CD4-positive, alpha-beta T cell treated with Interleukin-6 at 100 ng/mL for 8 hours (primary cell): Measurements from ENCODE around the gene TNPO2.
A peak's percentile ranks its signal among the peaks of the same experiment; 100 is the strongest.
"Not testable (repeated sequence)": the region's sequence is repeated elsewhere in the genome, so short reads cannot be mapped to it uniquely, and the experiment has no call there.

Source experiments
- DNase-seq: peaks from one replicate; pipeline ENCODE4 v3.0.0-alpha.2; 2020; ENCODE audit warnings: mixed read lengths, low spot score

The TNPO2 gene

DNA sequence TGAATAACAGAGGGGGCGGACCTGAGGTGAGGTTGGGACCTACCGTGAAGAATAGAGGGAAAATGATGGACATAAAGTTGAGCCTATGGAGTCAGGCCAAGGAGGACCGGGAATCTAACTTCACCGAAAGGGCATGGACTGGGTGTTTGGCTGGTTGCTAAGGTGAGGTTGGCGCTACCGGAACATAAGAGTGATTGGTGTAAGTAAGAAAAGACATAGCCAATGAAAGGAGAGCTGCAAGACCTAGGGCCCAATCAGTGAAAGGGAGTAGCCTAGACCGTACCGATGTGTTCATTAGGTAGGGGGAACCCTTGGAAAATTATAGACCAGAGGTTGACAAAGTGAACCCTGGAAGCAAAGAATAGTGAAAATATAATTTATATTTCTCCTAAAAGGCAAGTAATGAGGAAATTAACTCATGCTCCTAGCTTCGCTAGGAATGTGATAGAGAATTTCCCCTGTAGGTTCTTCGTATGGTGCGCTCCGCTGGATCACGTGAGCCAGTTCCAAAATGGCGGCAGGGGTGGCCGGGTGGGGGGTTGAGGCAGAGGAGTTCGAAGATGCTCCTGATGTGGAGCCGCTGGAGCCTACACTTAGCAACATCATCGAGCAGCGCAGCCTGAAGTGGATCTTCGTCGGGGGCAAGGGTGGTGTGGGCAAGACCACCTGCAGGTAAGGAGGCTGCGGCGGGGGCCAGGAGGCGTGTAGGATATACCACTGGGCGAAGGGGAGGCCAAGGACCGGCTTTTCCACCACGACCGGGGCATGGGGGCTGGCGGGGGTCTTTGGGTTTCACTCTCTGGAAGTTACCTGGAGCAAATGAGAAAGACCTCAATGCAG lies 13.5 kb upstream of the TNPO2 start, which contains the start of gene GET3:
Gene GET3, plus strand, starts transcription at position 503 of the 840 bp plus-strand sequence. Its CDS starts 9 bp downstream, at position 512.
- peak; percentile 84 for DNase-seq

DNA sequence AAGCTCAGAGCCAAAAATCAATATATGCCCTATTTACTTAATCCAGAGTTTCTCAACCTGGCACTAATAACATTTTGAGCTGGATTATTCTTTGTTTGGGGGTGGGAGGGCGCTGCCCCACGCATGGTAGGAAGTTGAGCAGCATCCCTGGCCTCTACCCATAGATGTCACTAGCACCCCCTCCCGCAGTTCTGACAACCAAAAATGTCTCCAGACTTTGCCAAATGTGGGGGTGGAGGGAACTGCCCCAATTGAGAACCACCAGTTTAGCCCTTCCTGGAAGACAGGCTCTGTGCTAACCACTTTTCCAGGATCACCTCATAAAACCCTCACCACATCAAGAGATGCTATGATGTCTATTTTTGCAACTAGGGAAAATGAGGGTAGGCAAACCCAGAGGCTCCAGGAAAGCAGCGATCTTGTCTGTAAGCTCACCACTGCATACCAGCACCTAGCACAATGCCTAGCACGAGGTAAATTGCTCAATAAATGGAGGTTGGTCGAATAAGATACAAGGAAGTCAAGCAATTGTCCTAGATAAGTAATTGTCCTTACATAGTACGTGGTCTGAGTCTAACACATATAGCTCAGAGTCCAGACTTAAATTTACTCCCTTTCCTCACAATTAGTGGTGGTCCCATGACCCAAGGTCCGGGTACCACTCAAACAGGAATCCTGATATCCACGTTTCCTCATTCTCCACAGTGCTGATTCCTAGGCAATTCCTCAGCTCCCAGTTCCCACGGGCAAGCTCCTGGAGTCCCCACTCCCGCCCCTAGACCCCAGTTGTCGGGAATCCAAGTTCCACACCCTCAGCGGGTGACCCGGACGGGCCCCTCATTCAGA lies 9.9 kb upstream of the TNPO2 start:
- no peak for DNase-seq

DNA sequence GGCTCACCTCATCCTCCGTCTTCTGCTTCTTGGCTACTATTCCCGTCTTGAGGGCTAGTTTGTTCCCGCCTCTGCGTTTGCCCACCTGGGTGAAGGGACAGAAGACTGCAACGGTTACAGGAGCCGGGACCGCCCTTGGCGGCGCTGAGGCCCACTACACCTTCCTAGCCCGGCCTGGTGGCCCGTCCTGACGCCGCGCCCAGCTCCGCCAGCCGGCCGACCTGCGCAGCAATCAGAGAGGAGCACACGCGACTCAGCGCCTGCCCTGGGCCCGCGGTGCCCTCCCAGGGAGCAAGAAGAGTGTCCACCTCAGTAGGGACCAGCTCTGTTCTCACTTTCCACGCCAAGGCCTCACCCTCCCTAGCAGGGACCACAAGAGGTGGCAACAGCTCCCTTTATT lies 7.6 kb upstream of the TNPO2 start:
- DNase-seq: no peak

DNA sequence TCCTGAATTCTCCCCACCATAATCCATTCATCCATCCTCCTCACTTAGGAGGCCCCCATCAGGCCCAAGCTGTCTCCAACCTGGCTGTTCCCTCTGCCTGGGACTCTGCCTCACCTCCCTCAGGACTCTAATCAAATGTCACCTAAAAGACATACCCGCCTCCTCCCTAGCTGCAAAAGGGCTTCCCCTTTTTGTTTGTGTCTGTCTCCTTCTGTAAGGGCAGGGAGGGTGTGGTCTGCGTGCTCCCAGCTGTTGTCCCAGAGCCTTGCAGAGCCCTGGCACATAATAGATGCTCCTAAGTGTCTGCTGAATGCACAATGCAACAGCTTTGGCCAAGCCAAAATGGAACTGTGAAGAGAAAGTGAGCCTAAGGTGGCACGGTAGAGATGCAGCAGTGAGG lies 6.3 kb upstream of the TNPO2 start:
- no peak for DNase-seq

DNA sequence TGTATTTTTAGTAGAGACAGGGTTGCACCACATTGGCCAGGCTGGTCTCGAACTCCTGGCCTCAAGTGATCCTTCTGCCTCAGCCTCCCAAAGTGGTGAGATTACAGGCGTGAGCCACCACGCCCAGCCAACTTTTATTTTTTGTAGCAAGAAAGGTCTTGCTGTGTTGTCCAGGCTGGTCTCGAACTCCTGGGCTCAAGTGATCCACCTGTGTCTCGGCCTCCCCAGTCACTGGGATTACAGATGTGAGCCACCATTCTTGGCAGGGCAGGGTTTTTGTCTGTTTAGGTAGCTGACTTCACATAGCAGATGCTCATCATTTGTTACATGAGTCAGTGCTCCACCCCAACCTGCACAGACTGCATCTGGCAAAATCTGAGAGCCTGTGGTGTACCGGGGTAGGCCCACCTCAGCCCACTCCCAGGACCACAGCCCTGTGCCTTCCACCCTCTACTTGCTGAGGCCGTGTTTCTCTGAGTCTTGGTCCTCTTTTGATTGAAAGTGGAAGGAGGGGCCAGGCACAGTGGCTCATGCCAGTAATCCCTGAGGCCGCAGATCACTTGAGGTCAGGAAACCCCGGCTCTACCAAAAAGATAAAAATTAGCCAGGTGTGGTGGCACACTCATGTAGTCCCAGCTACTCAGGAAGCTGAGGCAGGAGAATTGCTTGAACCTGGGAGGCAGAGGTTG lies 4.2 kb upstream of the TNPO2 start:
- DNase-seq: no peak

DNA sequence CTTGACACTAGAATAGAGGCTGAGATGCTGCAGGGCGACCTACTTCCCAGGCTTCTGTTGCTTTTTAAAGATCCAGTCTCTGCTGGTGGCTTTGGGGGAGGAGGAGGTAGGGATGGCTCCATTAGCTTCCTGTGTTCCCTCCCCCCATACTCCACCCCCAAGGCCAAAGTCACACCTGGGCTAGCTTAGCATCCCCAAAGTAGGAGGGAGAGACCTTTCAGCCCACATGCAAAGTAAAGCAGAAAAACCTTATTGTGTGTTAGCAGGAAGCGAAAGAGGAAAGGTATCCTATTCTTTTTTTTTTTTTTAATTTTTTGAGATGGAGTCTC lies 3.2 kb upstream of the TNPO2 start:
- DNase-seq: no peak

DNA sequence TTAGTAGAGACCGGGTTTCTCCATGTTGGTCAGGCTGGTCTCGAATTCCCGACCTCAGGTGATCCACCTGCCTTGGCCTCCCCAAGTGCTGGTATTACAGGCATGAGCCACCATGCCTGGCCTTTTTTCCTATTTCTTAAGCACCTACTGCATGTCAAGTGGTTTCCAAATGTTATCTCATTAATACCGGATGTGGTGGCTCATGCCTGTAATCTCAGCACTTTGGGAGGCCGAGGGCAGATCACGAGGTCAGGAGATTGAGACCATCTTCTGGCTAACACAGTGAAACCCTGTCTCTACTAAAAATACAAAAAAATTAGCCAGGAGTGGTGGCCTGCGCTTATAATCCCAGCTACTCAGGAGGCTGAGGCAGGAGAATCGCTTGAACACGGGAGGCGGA lies 1.9 kb upstream of the TNPO2 start:
- not testable (repeated sequence) for DNase-seq

DNA sequence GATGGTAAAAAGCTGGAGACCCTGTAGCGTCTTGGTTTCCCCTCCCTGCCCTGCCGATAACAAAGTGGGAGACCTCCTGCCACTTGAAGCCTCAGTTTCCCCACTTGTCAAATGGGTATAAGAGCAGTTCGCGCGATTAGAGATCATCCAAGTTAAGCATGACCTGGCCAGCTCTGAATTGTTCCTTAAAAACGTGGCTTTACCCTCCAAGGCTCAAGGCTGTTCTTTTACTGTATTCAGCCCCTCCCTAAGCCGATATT lies 421 bp downstream of the TNPO2 start:
- DNase-seq: no peak

DNA sequence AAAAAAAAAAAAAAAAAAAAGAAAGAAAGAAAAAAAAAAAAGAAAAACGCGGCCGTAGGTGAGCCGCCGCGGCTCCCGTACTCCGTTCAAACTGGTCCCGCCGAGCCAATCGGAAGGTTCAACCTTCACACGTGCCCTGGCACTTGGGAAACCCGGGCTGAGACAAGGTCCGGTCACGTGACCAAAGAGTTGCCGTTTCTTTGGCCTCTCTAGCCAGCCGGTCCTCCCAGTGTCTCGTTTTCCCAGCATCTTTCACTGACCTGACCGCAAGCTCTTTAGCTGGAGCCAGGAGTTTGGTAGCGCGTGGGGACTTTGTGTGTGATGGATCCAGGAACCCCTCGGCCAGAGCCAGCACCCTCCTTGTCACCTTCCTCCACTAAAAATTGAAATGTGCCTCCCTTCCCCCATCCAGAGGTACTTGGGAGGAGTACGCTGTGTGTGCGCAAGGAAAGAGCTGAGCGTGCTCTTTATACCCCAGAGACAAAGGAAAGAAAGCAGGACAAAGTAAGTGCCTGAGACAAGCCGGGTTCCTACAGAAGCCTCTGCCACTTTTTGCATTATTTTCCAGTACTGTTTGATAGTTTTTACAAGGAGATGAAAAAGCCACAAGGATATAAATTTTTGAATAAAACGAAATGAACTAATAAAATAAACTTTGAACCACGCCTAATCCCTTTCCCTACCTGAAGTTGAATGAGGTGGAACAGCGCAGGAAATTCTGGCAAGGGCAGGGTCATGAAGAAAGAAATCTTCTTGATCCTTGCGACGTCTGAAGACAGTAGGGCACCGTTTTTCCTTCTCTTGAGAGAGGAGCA lies 959 bp downstream of the TNPO2 start:
- DNase-seq: peak; percentile 97

DNA sequence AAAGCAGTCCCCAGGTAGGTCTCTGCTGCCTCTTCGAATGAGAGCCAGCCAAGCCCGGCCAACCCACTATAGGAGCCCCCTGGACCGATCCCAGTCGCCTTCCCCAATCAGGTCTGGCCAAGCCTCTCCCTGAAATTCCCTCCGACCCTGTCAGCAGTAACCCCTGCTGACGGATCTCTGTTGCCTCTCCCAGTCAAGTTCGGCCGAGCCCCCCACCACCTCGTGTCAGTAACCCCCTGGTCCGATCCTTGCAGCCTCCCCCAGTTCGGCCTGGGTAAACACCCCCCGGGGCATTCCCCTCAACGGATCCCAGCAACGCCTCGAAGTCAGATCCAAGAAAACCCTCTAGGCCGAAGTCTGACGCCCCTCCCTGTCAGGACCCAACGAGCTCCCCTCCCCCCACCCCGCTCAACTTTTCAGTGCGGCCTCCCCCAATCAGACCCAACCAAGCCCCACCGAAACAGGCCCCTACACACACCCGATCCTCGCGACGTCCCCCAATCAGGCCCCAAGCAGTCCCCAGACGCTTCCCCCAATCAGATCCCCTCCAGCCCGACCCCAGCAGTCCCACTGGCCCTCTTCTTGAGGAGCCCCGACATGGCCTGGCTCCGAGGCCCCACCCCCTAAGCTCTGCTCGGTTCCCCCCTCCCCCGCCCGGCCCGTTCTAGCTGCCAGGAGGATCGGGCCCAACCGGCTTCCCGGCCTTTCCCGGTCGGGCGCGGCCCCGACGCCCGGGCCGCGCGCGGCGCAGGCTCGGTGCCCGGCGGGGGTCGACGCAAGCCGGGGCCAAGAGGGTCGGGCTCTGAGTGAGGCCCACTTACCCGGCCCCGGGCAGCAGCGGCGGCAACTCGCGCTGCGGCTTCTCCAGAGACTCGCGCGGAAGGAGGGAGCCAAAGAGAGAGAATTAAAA lies 1.8 kb downstream of the TNPO2 start:
- peak; percentile 27 for DNase-seq

DNA sequence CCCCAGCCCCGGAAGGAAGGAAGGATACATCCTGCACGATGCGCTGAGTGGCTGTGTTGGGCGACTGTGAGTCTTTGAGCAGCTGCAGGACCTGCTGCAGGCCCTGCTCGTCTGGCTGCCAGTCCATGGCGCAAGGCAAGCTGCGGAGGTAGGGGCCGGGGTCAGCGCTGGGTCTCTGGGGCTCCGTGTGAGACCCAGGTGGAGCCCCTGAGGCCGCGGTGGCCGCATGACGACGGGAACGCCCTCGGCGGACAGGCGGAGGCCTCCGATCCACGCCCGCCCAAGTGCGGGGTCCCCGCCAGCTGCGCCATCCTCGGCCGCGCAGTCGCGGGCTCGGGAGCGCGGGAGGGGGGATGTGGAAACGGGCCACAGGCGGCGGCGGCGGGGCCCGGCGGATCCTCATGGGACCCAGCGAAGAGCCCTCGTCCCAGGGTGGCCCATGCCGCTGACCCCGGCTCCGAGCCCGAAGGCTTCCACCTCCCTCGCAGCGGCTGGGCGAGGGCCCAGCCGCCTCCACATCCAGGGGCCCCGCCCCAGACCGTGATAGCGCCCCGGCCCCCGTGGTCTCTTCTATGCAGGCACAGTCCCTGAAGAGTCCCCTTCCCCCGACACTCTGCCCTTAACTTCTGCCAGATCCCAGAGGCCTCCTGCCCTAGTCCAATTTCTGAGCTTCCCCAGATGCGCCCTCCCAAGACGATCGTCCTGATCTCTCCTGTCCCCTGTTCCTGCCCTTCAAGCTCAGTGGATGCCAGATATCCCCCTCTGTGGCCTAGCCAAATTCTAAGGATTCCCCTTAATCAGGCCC lies 2.7 kb downstream of the TNPO2 start:
- no peak for DNase-seq

DNA sequence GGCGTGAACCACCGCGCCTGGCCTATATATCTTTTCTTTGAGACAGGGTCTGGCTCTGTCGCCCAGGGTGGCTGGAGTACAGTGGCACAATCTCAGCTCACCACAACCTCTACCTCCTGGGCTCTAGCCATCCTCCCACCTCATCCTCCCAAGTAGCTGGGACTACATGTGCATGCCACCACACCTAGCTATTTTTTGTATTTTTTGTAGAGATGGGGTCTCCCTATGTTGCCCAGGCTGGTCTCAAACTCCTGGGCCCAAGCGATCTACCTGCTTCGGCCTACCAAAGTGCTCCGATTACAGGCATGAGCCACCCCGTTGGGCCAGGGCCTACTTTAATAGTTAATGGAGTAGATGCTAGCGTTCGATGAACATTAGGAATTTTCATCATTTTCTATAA lies 3.4 kb downstream of the TNPO2 start:
- DNase-seq: no peak

DNA sequence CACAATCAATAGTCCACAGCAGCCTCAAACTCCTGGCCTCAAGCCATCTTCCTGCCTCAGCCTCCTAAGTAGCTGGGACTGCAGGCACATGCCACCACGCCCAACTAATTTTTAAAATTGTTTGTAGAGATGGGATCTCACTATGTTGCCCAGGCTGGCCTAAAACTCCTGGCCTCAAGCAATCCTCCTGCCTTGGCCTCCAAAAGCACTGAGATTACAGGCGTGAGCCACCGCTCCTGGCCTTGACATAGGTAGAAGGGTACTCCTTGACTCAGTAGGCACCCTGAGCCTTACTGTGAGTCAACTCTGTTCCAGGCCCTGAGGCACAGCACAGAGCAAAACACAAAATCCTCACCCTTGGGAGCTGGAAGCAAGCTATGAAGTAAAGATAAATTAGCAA lies 7.8 kb downstream of the TNPO2 start:
- no peak for DNase-seq

DNA sequence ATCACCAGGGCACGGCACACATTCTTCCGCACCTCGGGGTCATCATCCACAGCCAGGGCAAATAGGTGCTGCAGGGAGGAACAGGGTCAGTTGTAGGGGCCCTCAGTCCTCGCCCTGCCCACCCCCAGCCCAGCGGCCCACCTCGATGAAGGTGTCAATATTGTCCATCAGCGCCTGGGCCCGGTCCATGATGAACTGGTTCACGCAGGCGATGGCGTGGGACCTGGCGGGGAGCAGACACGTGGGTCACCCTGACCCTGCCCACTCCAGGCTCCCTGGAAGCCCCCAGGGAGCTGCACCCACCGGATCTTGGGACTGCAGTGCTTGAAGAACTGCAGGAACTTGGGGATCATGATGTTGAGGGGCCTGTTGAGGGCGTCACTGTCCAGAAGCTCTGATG lies 8.6 kb downstream of the TNPO2 start:
- DNase-seq: no peak

DNA sequence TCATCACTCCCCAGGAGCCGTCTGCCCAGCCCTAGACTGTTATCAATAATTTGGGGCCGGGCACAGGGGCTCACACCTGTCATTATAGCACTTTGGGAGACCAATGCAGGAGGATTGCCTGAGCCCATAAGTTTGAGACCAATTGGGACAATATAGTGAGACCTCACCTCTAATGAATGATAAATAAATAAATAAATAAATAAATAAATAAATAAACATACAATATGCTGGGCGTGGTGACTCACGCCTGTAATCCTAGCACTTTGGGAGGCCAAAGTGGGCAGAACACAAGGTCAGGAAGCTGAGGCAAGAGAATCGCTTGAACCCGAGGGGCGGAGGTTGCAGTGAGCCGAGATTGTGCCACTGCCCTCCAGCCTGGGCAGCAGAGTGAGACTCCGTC lies 10.4 kb downstream of the TNPO2 start:
- not testable (repeated sequence) for DNase-seq

DNA sequence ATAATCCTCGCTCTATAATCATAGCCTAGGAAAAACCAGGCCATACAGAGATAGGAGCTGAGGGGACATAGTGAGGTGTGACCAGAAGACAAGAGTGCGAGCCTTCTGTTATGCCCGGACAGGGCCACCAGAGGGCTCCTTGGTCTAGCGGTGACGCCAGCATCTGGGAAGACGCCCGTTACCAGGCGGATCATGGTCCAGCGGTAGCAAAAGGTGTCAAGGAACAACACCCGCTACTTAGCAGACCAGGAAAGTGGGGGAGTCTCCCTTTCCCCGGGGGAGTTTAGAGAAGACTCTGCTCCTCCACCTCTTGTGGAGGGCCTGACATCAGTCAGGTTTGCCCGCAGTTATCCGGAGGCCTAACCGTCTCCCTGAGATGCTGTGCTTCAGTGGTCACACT lies 11.7 kb downstream of the TNPO2 start:
- not testable (repeated sequence) for DNase-seq

DNA sequence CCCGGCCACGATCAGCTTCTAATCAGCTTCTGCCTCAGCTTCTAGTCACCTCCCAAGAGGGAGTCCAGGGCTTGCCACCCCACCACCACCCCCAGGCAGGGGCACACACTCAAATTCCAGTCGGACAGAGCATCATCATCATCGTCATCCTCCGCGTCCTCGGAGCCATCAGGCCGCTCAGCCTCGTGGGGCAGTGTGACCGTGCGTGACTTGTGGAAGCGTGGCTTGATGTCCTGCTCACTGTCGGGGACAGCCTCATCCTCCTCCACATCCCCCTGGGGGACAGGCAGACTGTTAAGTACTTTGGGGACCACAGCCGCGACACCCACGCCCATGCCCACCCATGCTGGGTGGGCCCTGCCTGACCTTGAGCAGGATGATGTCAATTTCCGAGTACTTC lies 12.5 kb downstream of the TNPO2 start:
- DNase-seq: no peak

DNA sequence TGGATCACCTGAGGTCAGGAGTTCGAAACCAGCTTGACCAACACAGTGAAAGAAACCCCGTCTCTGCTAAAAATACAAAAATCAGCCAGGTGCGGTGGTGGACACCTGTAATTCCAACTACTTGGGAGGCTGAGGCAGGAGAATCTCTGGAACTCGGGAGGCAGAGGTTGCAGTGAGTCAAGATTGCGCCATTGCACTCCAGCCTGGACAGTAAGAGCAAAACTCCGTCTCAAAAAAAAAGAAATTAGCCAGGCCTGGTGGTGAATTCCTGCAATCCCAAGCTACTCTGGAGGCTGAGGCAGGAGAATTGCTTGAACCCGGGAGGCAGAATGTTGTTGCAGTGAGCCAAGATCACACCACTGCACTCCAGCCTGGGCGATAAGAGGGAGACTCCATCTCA lies 15.1 kb downstream of the TNPO2 start:
- DNase-seq: no peak

DNA sequence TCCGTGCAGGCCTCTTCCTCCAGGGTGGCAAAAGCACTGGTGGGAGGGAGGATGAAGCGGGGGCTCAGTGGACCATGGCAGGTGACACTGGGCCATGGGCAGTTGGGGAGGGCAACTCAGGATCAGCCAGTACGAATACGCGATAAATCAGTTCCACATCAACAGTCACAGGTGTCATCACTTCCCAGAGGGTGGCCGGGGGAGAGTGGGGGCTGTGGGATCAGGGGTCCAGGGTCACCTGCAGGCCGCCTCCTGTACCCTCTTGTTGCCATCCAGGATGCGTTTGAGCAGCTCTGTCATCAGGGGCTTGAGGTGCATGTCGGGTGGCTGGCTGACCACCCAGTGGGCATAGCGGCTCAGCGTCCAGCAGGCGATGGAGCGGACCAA lies 17.4 kb downstream of the TNPO2 start:
- no peak for DNase-seq

DNA sequence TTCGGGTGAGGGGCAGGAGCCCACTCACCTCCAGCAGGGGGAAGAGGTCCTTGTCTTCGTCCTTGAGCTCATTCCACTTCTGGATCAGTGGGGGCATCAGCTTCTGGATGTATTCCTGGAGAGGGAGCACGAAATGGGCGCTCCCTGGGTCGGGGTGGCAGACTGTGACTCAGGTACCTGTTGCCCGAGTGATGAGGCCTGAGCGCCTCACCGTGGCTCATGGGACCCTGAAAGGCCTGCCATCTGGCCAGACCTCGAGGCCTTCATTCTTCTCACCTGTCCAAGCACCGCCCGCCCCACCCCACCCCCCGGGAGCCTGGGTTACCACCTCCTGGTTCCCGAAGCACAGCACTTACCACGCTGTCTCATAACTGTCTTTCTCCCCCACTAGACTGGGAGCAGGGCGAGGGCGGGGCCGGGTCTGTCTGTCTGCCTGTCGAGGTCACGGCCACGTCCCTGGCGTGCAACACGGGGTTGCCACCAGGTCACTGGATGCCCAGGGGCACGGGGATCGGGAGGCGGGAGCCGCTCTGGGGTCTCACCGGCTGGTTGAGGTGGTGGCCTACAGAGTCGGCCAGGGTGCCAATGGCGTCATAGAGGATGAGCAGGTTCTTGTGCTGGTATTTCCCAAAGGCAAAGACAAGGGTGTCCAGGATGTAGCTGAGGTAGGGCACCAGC lies 17.9 kb downstream of the TNPO2 start:
- DNase-seq: no peak
